ENCODE measurements around the gene CADM1.

DNA sequence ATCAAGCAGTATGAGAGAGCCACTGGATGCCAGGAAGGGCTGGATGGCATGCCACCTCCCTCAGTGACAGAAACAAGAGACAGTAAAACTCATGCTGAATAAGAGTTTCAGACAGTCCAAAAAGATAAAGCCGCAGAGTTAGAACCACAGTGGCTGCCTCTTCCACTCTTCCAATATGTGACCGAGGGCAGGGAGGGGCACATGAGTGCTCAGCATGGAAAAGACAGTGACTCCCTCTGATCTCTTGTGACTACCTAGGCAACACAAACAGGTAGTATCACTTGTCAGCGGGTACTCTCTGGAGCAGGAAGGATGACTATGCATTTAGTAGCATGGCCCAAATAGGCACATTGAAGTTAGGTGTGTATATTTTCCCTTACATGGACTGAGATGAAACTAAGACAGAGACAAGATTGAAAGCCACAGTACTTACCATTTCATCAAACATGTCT, 295.4 kb downstream of the CADM1 start:
- no peak for TF ChIP-seq EP300 (IDR thresholded peaks at IDR 0.05)
- TF ChIP-seq, protein P1, sequence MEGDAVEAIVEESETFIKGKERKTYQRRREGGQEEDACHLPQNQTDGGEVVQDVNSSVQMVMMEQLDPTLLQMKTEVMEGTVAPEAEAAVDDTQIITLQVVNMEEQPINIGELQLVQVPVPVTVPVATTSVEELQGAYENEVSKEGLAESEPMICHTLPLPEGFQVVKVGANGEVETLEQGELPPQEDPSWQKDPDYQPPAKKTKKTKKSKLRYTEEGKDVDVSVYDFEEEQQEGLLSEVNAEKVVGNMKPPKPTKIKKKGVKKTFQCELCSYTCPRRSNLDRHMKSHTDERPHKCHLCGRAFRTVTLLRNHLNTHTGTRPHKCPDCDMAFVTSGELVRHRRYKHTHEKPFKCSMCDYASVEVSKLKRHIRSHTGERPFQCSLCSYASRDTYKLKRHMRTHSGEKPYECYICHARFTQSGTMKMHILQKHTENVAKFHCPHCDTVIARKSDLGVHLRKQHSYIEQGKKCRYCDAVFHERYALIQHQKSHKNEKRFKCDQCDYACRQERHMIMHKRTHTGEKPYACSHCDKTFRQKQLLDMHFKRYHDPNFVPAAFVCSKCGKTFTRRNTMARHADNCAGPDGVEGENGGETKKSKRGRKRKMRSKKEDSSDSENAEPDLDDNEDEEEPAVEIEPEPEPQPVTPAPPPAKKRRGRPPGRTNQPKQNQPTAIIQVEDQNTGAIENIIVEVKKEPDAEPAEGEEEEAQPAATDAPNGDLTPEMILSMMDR (IDR thresholded peaks at IDR 0.05): no peak
- TF ChIP-seq POLR2A (IDR thresholded peaks at IDR 0.05): no peak
